Skeletal muscle satellite cell (primary cell): ENCODE results near the gene FDXACB1.

Source experiments
- H3K27me3 ChIP-seq: 2 replicates; pipeline ENCODE4 v1.7.0; 2013; ENCODE audit warnings: low read length; ENCODE audit not compliant: control insufficient read depth, insufficient read depth
- H3K36me3 ChIP-seq: 2 replicates; pipeline ENCODE4 v1.7.0; 2013; ENCODE audit warnings: mild to moderate bottlenecking, control low read depth, low read length; ENCODE audit not compliant: insufficient read depth
- H3K4me1 ChIP-seq: 2 replicates; pipeline ENCODE4 v1.7.0; 2013; ENCODE audit warnings: low read length; ENCODE audit not compliant: control insufficient read depth, insufficient read depth
- H3K4me2 ChIP-seq: 2 replicates; pipeline ENCODE4 v1.7.0; 2013; ENCODE audit warnings: mild to moderate bottlenecking, low read length
- H3K4me3 ChIP-seq: 2 replicates; pipeline ENCODE4 v1.7.0; 2013; ENCODE audit warnings: low read length
- H3K9ac ChIP-seq: 2 replicates; pipeline ENCODE4 v1.7.0; 2013; ENCODE audit warnings: mild to moderate bottlenecking, low read depth, low read length, moderate library complexity
- H3K9me3 ChIP-seq: replicated peaks from 2 replicates; pipeline ENCODE4 v1.7.0; 2013; ENCODE audit warnings: mild to moderate bottlenecking, control low read depth, low read length

FDXACB1 gene

DNA sequence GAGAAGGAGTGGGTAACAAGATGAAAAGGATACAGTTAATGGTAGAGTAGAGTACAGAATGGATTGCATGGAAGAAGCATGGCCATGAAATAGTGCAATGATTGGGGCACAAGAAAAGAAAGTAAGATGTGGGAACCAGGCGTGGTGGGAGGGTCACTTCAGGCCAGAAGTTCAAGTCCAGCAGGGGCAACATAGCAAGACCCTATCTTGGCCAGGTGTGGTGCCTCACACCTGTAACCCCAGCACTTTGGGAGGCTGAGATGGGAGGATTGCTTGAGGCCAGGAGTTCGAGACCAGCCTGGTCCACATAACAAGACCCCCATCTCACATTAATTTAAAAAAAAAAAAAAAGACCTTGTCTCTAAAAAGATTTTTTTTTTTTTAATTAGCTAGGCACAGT, 38.3 kb upstream of the FDXACB1 start:
- H3K27me3 ChIP-seq, result no peaks in the 10 kb centered on the region
- no peak overlapping the region for H3K4me3 ChIP-seq
- H3K9me3 ChIP-seq, result no peaks in the 10 kb centered on the region
- H3K9ac ChIP-seq, result no peak overlapping the region
- H3K4me2 ChIP-seq, result no peak overlapping the region
- no peaks in the 10 kb centered on the region for H3K36me3 ChIP-seq
- H3K4me1 ChIP-seq, result peaks cover 35% of the 10 kb centered on the region

DNA sequence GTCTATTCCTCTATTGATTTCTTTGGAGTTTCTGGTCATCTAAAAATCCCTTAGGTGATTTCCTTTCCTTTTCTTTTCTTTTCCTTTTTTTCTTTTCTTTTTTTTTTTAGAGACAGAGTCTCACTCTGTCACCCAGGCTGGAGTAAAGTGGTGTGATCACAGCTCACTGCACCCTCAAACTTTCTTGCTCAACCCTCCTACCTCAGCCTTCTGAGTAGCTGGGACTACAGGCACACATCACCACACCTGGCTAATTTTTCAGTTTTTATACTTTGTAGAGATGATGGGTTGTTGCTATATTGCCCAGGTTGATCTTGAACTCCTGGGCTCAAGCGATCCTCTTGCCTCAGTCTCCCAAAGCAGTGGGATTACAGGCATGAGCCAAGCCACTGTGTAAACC, 37.8 kb upstream of the FDXACB1 start:
- no peak overlapping the region for H3K4me2 ChIP-seq
- H3K9me3 ChIP-seq, result no peaks in the 10 kb centered on the region
- H3K4me1 ChIP-seq, result peaks cover 35% of the 10 kb centered on the region
- no peak overlapping the region for H3K9ac ChIP-seq
- H3K36me3 ChIP-seq, result no peaks in the 10 kb centered on the region
- H3K27me3 ChIP-seq, result no peaks in the 10 kb centered on the region
- no peak overlapping the region for H3K4me3 ChIP-seq

DNA sequence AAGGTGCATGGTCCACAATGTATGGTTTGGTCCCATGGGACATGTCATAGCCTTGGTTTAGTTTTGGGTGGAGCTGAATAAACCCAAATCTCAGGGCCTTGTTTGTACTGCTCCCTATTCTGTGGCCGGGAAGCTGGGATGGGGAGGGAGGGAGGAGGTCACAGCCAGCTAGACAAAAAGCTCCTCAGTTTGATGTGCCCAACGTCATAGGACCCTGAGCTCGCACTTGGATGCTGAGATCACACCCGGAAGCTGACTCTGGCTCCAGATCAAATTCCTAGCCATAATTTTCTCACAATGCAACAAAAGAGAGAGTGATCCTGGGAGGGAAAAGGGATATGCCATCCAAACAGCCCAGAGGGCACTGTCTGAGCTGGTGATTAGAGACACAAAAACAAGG, 35.0 kb upstream of the FDXACB1 start:
- peak overlapping the region; percentile 77 for H3K4me3 ChIP-seq
- peaks cover 13% of the 10 kb centered on the region for H3K36me3 ChIP-seq
- no peaks in the 10 kb centered on the region for H3K27me3 ChIP-seq
- no peaks in the 10 kb centered on the region for H3K9me3 ChIP-seq
- H3K9ac ChIP-seq, result peak overlapping the region; percentile 98
- H3K4me2 ChIP-seq, result peak overlapping the region; percentile 96
- peaks cover 57% of the 10 kb centered on the region for H3K4me1 ChIP-seq

DNA sequence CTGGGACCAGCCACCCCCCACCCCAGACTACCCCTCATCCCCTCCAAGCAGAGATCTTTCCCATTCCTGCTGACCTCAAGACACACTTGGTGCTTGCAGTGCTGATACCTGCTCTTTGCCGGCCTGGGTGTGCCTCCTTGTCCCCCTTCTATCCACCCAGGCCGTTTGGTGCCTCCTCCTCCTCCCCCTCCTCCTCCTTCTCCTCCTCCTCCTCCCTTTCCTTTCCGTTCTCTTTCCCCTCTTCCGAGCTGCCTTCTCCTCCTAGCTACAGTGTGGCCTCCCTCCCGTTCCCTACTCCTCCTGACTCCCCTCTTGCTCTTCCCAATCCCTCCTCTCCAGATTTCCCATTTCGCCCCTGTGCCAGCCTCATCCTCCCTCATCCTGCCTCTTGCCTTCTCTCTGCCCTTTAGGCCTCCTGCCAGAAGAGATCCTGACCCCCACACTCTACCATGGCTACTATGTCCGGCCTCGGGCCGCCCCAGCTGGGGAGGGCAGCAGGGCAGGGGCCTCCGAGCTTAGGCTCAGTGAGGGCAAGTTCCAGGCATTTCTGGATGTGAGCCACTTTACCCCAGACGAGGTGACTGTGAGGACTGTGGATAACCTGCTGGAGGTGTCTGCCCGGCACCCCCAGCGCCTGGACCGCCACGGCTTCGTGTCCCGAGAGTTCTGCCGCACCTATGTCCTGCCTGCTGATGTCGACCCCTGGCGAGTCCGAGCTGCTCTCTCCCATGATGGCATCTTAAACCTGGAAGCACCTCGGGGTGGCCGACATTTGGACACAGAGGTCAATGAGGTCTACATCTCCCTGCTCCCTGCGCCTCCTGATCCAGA, 34.3 kb upstream of the FDXACB1 start:
- Histone ChIP-seq H3K36me3 (peaks cover 20% of the 10 kb centered on the region), H3K9me3 (no peaks in the 10 kb centered on the region), H3K4me2 (peak overlapping the region; percentile 96), H3K4me3 (peak overlapping the region; percentile 77), H3K9ac (peak overlapping the region; percentile 98), H3K4me1 (peaks cover 51% of the 10 kb centered on the region), H3K27me3 (no peaks in the 10 kb centered on the region)

GRCh38 chr11:111912535-111912934, 33.6 kb upstream of the FDXACB1 start, which contains the start of gene HSPB2:
HSPB2 (plus strand) TSS chr11:111912734; CDS start chr11:111912830, 96 bp downstream.
- Histone ChIP-seq H3K27me3 (no peaks in the 10 kb centered on the region), H3K4me3 (peak within 1 kb of the TSS; percentile 77), H3K4me2 (peak within 1 kb of the TSS; percentile 96), H3K36me3 (peaks cover 25% of the 10 kb centered on the region), H3K9me3 (no peaks in the 10 kb centered on the region), H3K4me1 (peaks cover 47% of the 10 kb centered on the region), H3K9ac (peak within 1 kb of the TSS; percentile 98)

DNA sequence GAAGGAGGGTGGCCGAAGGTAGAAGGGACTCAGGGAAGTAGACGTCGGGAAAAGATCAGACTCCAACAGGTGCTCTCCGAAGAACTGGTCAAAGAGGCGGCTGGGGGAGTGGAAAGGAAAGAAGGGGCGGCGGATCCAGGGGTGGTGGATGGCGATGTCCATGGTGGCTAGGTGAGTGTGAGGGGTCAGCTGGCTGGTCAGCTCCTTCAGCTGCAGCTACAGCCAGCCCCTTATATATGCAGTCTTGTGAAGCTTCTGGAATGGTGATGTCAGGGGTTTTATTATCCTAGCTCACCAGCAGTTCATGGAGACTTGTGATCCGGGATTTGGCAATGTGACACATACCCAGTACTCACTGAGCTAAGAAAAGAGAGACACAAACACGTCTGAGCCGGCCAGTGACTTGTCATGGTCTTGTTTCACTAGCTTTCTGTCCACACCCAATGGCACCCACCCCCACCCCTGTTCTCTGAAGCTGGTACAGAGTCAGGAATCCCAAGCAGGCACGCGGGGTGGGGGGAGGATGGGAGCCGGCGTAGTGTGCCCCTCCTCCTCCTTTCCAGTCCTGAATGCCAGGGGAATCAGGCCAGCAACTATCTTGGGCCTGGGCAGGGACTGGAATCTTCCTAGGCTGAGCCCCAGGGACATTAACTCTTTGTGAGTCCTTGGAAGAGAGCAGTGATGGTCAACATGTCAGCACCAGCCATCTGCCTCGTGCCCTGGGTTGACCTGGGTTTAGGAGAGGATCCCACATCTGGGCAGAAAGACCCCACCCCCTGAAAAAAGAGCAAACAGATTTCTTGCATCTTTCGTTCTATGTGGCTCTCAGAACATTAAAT, 32.8 kb upstream of the FDXACB1 start, which contains the start of gene CRYAB:
Gene CRYAB (minus strand): TSS at position 208 of the 839 bp plus-strand sequence. CDS start 46 bp downstream, at position 162.
- Histone ChIP-seq H3K9me3 (no peaks in the 10 kb centered on the region), H3K4me1 (peaks cover 47% of the 10 kb centered on the region), H3K36me3 (peaks cover 25% of the 10 kb centered on the region), H3K27me3 (no peaks in the 10 kb centered on the region), H3K4me2 (peak within 1 kb of the TSS; percentile 96), H3K9ac (peak within 1 kb of the TSS; percentile 98), H3K4me3 (peak within 1 kb of the TSS; percentile 77)

DNA sequence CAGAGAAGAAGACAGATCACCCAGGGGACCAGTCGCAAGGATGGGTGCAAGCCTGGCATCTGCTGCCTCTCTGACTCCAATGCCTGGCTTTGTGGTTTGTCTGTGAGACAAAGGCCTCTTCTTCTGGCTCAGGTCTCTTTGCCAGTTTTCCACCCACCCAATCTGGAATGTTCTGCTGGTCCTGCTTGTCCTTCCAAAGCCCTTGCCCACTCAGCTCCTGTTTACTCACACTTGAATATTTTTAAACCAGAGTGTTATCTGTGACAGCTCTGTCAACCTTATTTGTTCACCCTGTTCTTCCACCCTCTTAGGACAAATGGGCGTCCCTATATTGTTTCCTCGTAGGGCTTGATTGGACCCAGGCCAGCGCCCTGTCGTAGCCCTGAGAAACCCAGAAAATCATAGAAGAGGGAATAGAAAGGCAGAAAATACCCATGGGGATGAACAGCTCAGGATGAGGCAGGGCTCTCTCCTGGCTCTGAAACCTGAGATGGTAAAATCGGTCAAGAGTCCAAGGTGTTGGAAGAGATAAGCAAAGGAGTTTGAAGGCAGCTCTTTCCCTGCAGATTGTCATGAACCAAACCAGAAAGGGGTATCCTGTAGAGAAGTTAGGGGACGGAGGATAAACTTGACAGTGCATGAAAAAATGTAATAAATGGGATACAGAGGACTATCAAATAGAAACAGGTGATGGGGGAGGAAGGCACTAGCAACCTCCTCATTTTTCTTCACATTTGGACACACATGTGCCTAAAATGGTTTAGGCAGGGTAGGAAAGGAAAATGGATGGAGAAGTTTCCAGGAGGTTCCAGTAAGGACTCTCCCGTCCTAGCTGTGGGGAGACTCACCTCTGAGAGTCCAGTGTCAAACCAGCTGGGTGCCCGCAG, 32.0 kb upstream of the FDXACB1 start:
- Histone ChIP-seq H3K27me3 (no peaks in the 10 kb centered on the region), H3K4me3 (peak overlapping the region; percentile 77), H3K9ac (peak overlapping the region; percentile 98)

GRCh38 chr11:111909378-111909777, 30.4 kb upstream of the FDXACB1 start:
- peak overlapping the region; percentile 98 for H3K9ac ChIP-seq

More for the DNA sequence above, 32.0 kb upstream of the FDXACB1 start:
- Histone ChIP-seq H3K9me3 (no peaks in the 10 kb centered on the region), H3K36me3 (peaks cover 25% of the 10 kb centered on the region), H3K4me1 (peaks cover 47% of the 10 kb centered on the region), H3K4me2 (peak overlapping the region; percentile 96)

DNA sequence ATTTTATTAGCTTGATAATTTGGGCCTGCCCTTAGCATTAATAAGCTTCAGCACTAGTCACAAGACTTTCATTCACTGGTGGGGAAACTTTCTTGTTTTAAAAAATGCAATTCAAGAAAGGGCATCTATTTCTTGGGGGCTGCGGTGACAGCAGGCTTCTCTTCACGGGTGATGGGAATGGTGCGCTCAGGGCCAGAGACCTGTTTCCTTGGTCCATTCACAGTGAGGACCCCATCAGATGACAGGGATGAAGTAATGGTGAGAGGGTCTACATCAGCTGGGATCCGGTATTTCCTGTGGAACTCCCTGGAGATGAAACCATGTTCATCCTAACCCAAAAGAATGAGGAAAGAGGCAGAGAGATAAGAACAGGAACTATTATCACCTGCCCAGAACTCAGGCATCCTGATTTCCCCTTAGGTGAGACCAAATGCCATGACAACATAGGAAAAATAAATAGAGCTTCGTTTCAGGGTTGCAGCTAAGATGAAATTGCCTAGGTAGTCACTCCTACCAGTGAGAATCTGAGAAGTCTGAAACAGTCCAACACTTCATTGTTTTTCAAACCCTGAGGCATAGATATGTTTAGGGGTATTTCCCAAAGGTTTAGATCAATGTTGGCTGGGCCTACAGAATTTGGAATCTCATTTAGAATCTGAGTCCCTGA, 29.8 kb upstream of the FDXACB1 start:
- Histone ChIP-seq H3K4me1 (peaks cover 39% of the 10 kb centered on the region), H3K9me3 (no peaks in the 10 kb centered on the region), H3K27me3 (no peaks in the 10 kb centered on the region), H3K36me3 (peaks cover 25% of the 10 kb centered on the region), H3K4me2 (peak overlapping the region; percentile 96), H3K9ac (peak overlapping the region; percentile 98), H3K4me3 (no peak overlapping the region)

More at GRCh38 chr11:111909378-111909777, 30.4 kb upstream of the FDXACB1 start:
- peaks cover 25% of the 10 kb centered on the region for H3K36me3 ChIP-seq
- no peaks in the 10 kb centered on the region for H3K27me3 ChIP-seq
- H3K9me3 ChIP-seq, result no peaks in the 10 kb centered on the region
- H3K4me2 ChIP-seq, result peak overlapping the region; percentile 96
- peaks cover 44% of the 10 kb centered on the region for H3K4me1 ChIP-seq
- H3K4me3 ChIP-seq, result peak overlapping the region; percentile 77

- Histone ChIP-seq H3K4me2 (no peak overlapping the region), H3K9me3 (no peaks in the 10 kb centered on the region), H3K4me1 (peaks cover 24% of the 10 kb centered on the region), H3K36me3 (peaks cover 25% of the 10 kb centered on the region), H3K27me3 (no peaks in the 10 kb centered on the region), H3K9ac (no peak overlapping the region), H3K4me3 (no peak overlapping the region)
These were observed 27.7 kb upstream of the FDXACB1 start for GRCh38 chr11:111906680-111907079.
